ENCODE results near the gene SESN1.

- TF ChIP-seq TAF1 (IDR thresholded peaks at IDR 0.05; ENCODE audit: borderline replicate concordance, low read depth, low read length) (no peak), POLR2A (IDR thresholded peaks at IDR 0.05; ENCODE audit: low read depth, low read length) (no peak), POLR2AphosphoS5 (IDR thresholded peaks at IDR 0.05; ENCODE audit: low read depth, low read length) (no peak)
Observed at GRCh38 chr6:109056661-109057060, 38.0 kb downstream of the SESN1 start.

All from GM12892 (cell line).